ENCODE data around the gene NLN. TPM values are rescaled to one million over a fixed set of nuclear protein-coding genes. Genes with fewer than 3 reads are reported as not detected.

NLN gene
- total and polyA plus RNA-seq, 4 donors, result 13.4 to 26.4 (median 19.1) TPM

GRCh38 chr5:65762234-65762633 is 40.2 kb downstream of the NLN start:
- WGBS, result 97% methylated on average over 1 of the region's 1 CpG
- no peaks in the 10 kb centered on the region for H3K9me3 ChIP-seq (ENCODE audit: control insufficient read depth in 4 of 4, low read length in 3 of 4)
- TF ChIP-seq FOXA1 (IDR thresholded peaks at IDR 0.05) (no peak), EGR1 (IDR thresholded peaks at IDR 0.05; ENCODE audit: low read depth in 2 of 2) (no peak), HNF4A (conservative IDR thresholded peaks at IDR 0.05) (no peak), YY1 (IDR thresholded peaks at IDR 0.05) (no peak), GABPA (IDR thresholded peaks at IDR 0.05 in 1 of 2, conservative IDR thresholded peaks at IDR 0.05 in 1 of 2) (no peak), TAF1 (conservative IDR thresholded peaks at IDR 0.05) (no peak), MAX (IDR thresholded peaks at IDR 0.05) (no peak), SP1 (IDR thresholded peaks at IDR 0.05) (no peak), HNF4G (IDR thresholded peaks at IDR 0.05) (no peak), REST (IDR thresholded peaks at IDR 0.05) (no peak), RXRA (IDR thresholded peaks at IDR 0.05) (no peak), FOXA2 (IDR thresholded peaks at IDR 0.05) (no peak), ATF3 (IDR thresholded peaks at IDR 0.05) (no peak), NR2F2 (IDR thresholded peaks at IDR 0.05) (no peak)
- no peak for DNase-seq (ENCODE audit: low spot score)
- H3K36me3 ChIP-seq (ENCODE audit: control insufficient read depth in 4 of 4, insufficient read depth in 3 of 4, low read depth in 1 of 4, low read length in 3 of 4), result peaks cover 0 to 2% (median 0%) of the 10 kb centered on the region in 4 donors
- no peak overlapping the region for H3K27ac ChIP-seq (ENCODE audit: low read depth in 1 of 2, low read length in 2 of 2)
- no peak overlapping the region for H3K9ac ChIP-seq (ENCODE audit: low read depth in 1 of 2, low read length in 2 of 2)
- H3K4me1 ChIP-seq (ENCODE audit: control insufficient read depth in 4 of 4, insufficient read depth in 4 of 4, low read length in 3 of 4), result peaks cover 0 to 3% (median 0%) of the 10 kb centered on the region in 4 donors
- H3K4me3 ChIP-seq (ENCODE audit: low read depth in 1 of 3, low read length in 3 of 3), result no peak overlapping the region
- H3K27me3 ChIP-seq (ENCODE audit: control insufficient read depth in 4 of 4, insufficient read depth in 4 of 4, low read length in 3 of 4), result no peaks in the 10 kb centered on the region

GRCh38 chr5:65765582-65765981 is 43.6 kb downstream of the NLN start:
- no peak for DNase-seq (ENCODE audit: low spot score)
- WGBS, result 100% methylated on average over 1 of the region's 1 CpG
- Histone ChIP-seq H3K27ac (ENCODE audit: low read depth in 1 of 2, low read length in 2 of 2) (no peak overlapping the region), H3K27me3 (ENCODE audit: control insufficient read depth in 4 of 4, insufficient read depth in 4 of 4, low read length in 3 of 4) (no peaks in the 10 kb centered on the region), H3K4me3 (ENCODE audit: low read depth in 1 of 3, low read length in 3 of 3) (no peak overlapping the region), H3K9me3 (ENCODE audit: control insufficient read depth in 4 of 4, low read length in 3 of 4) (no peaks in the 10 kb centered on the region), H3K36me3 (ENCODE audit: control insufficient read depth in 4 of 4, insufficient read depth in 3 of 4, low read depth in 1 of 4, low read length in 3 of 4) (peaks cover 0 to 2% (median 0%) of the 10 kb centered on the region in 4 donors), H3K9ac (ENCODE audit: low read depth in 1 of 2, low read length in 2 of 2) (no peak overlapping the region), H3K4me1 (ENCODE audit: control insufficient read depth in 4 of 4, insufficient read depth in 4 of 4, low read length in 3 of 4) (peaks cover 0 to 8% (median 4%) of the 10 kb centered on the region in 4 donors)
- TF ChIP-seq YY1 (IDR thresholded peaks at IDR 0.05) (no peak), CTCF (IDR thresholded peaks at IDR 0.05; ENCODE audit: low read depth, low read length, missing input control) (no peak), RXRA (IDR thresholded peaks at IDR 0.05) (no peak), ATF3 (IDR thresholded peaks at IDR 0.05) (no peak)

All from liver (tissue), 9 donors.